ENCODE results near the gene USP43.

- TF ChIP-seq CTCF (conservative IDR thresholded peaks at IDR 0.05 in 1 of 2, IDR thresholded peaks at IDR 0.05 in 1 of 2; ENCODE audit: low read depth in 1 of 2, low read length in 2 of 2) (no peak), EZH2 (IDR thresholded peaks at IDR 0.05; ENCODE audit: low read length, missing control alignments) (no peak)
Observed at GRCh38 chr17:9725575-9725974, 80.3 kb downstream of the USP43 start.

Measured in fibroblast of lung (primary cell).